ENCODE measurements around the gene ULK4.
A peak's percentile ranks its signal among the peaks of the same experiment; 100 is the strongest.

Gene ULK4

DNA sequence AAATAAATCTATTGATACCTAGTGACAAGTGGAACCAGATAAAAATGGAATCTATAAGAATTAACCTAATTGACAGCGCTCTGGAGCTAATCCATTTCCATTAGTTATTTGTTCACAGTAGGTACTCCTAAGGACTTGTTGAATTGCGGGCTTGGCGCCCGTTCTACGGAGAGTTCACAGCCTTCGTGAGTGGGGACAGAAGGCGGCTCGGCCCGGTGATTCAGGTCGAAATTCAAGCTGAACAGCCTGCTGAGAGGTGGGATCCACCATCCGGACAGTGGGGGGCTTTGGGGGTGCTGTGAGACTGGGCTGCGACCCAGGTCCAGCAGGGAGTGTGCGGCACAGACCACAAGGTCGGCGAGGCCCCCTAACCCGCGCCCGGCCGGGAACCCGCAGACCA lies 763.4 kb downstream of the ULK4 start:
- TF ChIP-seq POLR2A (IDR thresholded peaks at IDR 0.05; ENCODE audit: extremely low read depth, insufficient read length) = no peak
- TF ChIP-seq MYC (IDR thresholded peaks at IDR 0.05; ENCODE audit: low read depth, low read length) = no peak
- TF ChIP-seq MAX (IDR thresholded peaks at IDR 0.05; ENCODE audit: low read depth, low read length) = no peak
- TF ChIP-seq CTCF (IDR thresholded peaks at IDR 0.05; ENCODE audit: low read depth, low read length) = no peak
- peak; percentile 59 for DNase-seq (ENCODE audit: low read depth)
- H3K4me3 ChIP-seq (ENCODE audit: low read depth, low read length) = peak overlapping the region; percentile 62

DNA sequence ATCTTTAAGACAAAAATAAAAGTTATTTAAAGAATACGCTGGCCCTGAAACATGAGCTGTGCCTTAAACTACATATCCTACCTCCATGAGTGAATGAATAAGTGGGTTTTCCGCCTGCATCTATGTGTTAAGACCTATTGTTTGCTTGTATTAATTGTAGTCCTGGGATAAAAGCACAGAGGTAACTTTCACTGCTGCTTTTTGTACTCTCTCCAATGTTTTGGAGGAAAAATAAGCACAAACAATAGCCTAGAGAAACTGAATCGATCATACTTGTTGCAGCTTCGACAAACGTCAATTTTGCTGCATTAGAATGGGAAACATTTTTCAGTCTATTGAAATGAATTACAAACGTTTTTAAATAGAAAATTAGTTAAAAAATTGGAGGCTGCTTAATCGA lies 763.9 kb downstream of the ULK4 start:
- peak overlapping the region; percentile 62 for H3K4me3 ChIP-seq (ENCODE audit: low read depth, low read length)
- TF ChIP-seq MAX (IDR thresholded peaks at IDR 0.05; ENCODE audit: low read depth, low read length) (no peak), POLR2A (IDR thresholded peaks at IDR 0.05; ENCODE audit: extremely low read depth, insufficient read length) (no peak), CTCF (IDR thresholded peaks at IDR 0.05; ENCODE audit: low read depth, low read length) (no peak)
- peak; percentile 6 for DNase-seq (ENCODE audit: low read depth)

Measured in NB4 (cell line).